RPMI7951 (cell line): ENCODE measurements around the gene METTL3. TPM values are rescaled to one million over a fixed set of nuclear protein-coding genes. Genes with fewer than 3 reads are reported as not detected.
"Not testable (repeated sequence)": the region's sequence is repeated elsewhere in the genome, so short reads cannot be mapped to it uniquely, and the experiment has no call there.

ENCODE experiments used
- DNase-seq: peaks from one replicate; pipeline ENCODE4 v3.0.0-alpha.2; 2012; ENCODE audit warnings: low read depth
- total RNA-seq: library from RNA; depleted of rRNA; stranded (reverse); fragments of >200 nt; shearing (Covaris generic); gene quantifications from 2 replicates; pipeline ENCODE4 v1.2.3, GENCODE V29; 2014; rRNA removed

The METTL3 gene
- 48.9 and 52.1 TPM in 2 replicates for total RNA-seq

GRCh38 chr14:21510735-21511657, at the start of gene METTL3:
Gene METTL3 (minus strand): TSS chr14:21511340. CDS start chr14:21511223, 117 bp downstream.
- peak; percentile 99 for DNase-seq

GRCh38 chr14:21558703-21559170, 47.6 kb upstream of the METTL3 start:
- no peak for DNase-seq

- peak; percentile 75 for DNase-seq
These were observed 46.2 kb upstream of the METTL3 start for GRCh38 chr14:21557084-21557901.

- no peak for DNase-seq
These were observed 45.4 kb upstream of the METTL3 start for GRCh38 chr14:21556378-21557083.

GRCh38 chr14:21553266-21553665, 42.1 kb upstream of the METTL3 start:
- DNase-seq, result no peak

- DNase-seq, result not testable (repeated sequence)
These were observed 33.4 kb upstream of the METTL3 start for GRCh38 chr14:21544588-21544987.

- no peak for DNase-seq
These were observed 32.8 kb upstream of the METTL3 start for GRCh38 chr14:21543963-21544362.

- DNase-seq, result no peak
These were observed 32.4 kb upstream of the METTL3 start for GRCh38 chr14:21543521-21543960.

- DNase-seq, result no peak
These were observed 30.4 kb upstream of the METTL3 start for GRCh38 chr14:21541413-21542074.

GRCh38 chr14:21539189-21539940, 28.2 kb upstream of the METTL3 start:
- DNase-seq, result no peak

GRCh38 chr14:21537090-21537424, 25.9 kb upstream of the METTL3 start:
- DNase-seq, result no peak

- DNase-seq, result no peak
These were observed 25.4 kb upstream of the METTL3 start for GRCh38 chr14:21536418-21537089.

GRCh38 chr14:21535545-21536417, 24.6 kb upstream of the METTL3 start:
- no peak for DNase-seq

- no peak for DNase-seq
These were observed 23.4 kb upstream of the METTL3 start for GRCh38 chr14:21534576-21534975.

- no peak for DNase-seq
These were observed 22.2 kb upstream of the METTL3 start for GRCh38 chr14:21533294-21533693.

GRCh38 chr14:21529515-21529914, 18.4 kb upstream of the METTL3 start:
- DNase-seq, result no peak

- no peak for DNase-seq
These were observed 17.5 kb upstream of the METTL3 start for GRCh38 chr14:21528381-21529348.

GRCh38 chr14:21527318-21527679, 16.2 kb upstream of the METTL3 start:
- DNase-seq, result no peak
